GM18511 (cell line): Measurements from ENCODE around the gene GTF3C4.
"Not testable (repeated sequence)": the region's sequence is repeated elsewhere in the genome, so short reads cannot be mapped to it uniquely, and the experiment has no call there.

Experiments used
- ATAC-seq: cut with Tn5 transposase; IDR thresholded peaks from one replicate; pipeline ENCODE4 v1.9.1; 2021; ENCODE audit warnings: mild to moderate bottlenecking, moderate library complexity; ENCODE audit not compliant: unreplicated experiment

The GTF3C4 gene

GRCh38 chr9:132697230-132697629 is 27.0 kb downstream of the GTF3C4 start:
- ATAC-seq, result no peak

- no peak for ATAC-seq
Observed at GRCh38 chr9:132698989-132699388, 28.7 kb downstream of the GTF3C4 start.

DNA sequence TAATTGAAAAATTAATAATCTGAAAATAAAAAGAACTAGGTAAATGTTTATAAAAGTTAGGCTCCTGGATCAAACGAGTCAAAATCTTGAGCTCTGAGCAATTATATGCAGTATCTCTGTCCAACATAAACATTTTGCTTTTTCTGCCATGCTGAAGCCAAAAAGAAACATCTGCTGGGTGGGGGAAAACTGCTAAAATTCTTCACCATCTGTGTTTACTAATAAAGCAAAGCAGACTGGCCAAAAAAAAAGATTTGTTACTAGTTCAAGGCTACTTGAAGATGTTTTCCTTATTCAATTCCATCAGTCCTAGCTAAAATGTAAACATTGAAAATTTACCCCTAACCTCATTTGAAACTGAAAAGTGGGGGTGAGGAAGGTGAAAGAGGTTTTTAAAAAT is 29.7 kb downstream of the GTF3C4 start:
- no peak for ATAC-seq

DNA sequence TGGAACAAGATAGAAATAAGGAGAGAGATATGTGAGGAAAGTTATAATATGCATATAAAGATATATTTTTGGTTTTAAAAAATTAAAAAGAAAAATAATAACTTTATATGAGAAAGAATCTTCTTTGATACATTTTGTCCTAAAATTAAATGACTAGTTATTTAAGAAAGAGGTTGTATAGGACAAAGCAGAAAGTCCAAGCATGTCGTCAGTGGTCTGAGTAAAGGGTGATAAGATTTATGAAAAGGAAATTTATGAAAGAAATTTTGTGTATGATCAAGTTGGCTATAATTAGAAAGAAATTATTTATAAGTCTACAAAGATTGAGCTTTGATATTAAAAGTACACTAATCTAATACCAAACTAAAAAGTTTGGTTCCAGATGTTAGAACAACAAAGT is 32.0 kb downstream of the GTF3C4 start:
- ATAC-seq, result no peak

DNA sequence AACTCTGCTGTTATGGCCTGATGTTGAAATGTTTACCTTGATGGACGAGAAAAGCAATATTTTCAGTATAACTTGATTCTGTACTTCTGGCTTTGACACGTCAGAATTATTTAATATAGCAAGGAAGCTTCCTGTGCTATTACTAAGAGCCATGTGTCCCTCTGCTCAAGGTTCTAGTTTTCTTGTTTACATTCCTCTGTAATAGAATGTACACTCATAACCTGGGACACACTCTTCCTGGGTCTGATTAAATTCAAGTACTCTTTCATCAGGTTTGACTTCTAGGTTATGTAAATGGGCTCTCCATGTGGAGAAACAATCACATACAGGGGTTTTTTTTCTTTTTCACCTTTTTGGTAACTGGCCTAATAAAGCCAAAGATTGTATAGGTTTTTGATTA is 33.1 kb downstream of the GTF3C4 start:
- ATAC-seq, result no peak

DNA sequence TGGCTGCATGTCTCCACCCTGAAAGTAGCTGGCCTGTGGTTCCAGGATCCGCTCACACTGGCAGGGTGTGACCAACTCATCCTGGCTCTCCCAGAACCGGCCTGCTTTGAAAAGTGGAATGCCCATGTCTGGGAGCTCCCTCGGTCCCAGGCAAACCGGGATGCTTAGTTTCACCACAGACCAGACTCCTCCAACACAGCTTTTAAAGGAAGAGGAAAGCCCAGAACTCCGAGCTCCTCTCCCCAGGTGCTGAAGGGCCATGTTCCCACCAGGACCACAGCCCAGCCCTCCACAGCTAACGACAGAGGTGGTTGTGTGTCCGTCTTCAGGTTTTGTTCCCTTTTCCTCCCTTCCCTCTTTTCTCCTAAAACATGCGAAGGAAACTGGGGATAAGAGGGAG is 38.0 kb downstream of the GTF3C4 start:
- ATAC-seq, result no peak

DNA sequence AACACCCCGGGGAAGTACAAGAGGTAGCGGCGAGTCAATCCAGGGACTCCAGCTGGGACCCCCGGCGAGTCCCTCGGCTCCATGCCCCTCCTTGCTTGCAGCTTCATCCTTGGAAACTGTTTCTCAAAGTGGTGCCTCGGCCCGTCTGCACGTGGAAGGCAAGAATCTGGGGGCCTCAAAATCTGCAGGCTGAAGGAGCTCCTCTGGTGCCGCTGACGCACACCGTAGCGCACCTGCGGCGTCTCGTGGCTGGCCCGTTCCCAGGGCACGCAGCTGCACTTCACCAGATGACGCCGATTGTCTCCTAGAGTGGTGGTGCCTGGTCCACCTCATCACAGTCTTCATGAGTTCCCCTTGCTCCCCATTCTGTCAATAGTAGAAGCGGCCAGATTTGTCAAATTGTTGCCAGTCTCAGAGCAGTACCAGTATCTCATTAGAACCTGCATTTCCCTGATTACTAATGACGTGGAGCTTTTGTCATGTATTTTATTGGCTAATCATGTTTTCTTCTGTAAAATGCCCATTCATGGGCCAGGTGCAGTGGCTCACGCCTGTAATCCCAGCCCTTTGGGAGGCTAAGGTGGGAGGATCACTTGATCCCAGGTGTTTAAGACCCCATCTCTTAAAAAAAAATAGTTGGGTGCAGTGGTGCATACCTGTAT is 38.6 kb downstream of the GTF3C4 start:
- ATAC-seq, result no peak

- no peak for ATAC-seq
Observed at GRCh38 chr9:132710333-132710732, 40.1 kb downstream of the GTF3C4 start.

DNA sequence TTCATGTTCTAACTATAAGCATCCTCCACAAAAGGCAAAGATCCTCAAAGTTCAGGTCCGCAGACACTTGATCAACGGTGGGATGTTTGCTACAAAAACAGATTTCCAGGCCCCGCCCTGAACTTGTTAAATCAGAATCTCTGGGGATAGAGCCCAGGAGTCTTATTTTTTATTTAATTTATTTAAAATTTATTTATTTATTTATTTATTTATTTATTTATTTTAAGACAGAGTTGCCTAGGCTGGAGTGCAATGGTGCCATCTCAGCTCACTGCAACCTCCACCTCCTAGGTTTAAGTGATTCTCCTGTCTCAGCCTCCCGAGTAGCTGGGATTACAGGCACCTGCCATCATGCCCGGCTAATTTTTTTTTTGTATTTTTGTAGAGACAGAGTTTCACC is 40.9 kb downstream of the GTF3C4 start:
- ATAC-seq, result not testable (repeated sequence)

GRCh38 chr9:132711846-132712245 is 41.6 kb downstream of the GTF3C4 start:
- ATAC-seq, result no peak

DNA sequence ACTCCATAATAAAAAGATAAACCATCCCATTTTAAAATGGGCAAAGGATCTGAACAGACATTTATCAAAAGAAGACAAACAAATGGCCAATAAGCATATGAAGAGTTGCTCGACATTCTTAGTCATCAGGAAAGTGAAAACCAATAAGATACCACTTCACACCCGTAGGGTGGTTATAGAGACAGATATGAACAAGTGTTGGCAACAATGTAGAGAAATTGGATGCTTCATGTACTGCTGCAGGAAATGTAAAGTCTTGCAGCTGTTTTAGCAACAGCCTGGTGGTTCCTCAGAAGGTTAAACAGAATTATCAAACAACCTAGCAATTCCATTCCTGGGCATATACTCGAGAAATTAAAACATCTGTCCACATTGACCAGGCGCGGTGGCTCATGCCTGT is 42.5 kb downstream of the GTF3C4 start:
- ATAC-seq, result no peak

GRCh38 chr9:132716007-132716406 is 45.7 kb downstream of the GTF3C4 start:
- ATAC-seq, result no peak

DNA sequence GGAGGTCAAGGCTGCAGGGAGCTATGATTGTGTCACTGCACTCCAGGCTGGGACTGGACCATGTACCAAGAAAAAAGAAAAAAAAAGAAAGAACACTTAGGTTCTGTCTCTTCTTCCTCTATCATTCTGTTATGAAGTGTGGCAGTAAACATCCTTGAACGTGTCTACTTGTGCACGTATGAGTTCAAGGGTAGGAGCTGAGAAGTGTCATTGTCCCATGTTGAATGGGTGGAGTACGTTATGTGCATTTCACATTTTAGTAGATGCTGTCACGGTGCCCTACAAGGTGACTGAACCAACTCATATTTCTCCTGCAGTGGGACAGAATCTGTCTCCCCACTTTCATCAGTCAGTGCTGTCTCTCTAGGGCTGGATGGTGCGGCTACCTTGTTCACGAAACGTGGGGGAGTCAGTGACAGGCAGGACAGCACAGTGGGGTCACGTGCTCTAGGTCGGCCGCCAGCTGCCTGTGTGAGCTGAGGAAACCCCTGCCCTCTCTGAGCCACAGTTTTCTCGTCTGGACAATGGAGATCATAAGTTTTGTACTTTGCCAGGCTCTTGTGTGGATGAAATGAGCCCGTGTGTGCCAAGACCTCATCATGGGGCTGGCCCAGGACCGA is 47.2 kb downstream of the GTF3C4 start:
- ATAC-seq, result no peak

DNA sequence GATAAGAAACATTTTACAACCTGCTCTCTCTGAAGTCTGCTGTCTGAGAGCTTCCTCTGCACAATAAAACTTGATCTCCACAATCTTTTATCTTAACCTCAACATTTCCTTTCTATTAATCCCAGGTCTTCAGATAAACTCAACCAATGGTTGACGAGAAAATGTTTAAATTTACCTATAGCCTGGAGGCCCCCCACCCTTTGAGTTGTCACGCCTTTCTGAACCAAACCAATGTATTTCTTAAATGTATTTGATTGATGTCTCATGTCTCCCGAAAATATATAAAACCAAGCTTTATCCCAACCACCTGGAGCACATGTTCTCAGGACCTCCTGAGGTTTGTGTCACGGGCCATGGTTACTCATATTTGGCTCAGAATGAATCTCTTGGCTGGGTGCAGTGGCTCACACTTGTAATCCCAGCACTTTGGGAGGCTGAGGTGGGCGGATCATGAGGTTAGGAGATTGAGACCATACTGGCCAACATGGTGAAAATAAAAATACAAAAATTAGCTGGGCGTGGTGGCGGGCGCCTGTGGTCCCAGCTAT is 48.2 kb downstream of the GTF3C4 start:
- ATAC-seq, result not testable (repeated sequence)

- no peak for ATAC-seq
Observed at GRCh38 chr9:132721661-132722060, 51.4 kb downstream of the GTF3C4 start.

DNA sequence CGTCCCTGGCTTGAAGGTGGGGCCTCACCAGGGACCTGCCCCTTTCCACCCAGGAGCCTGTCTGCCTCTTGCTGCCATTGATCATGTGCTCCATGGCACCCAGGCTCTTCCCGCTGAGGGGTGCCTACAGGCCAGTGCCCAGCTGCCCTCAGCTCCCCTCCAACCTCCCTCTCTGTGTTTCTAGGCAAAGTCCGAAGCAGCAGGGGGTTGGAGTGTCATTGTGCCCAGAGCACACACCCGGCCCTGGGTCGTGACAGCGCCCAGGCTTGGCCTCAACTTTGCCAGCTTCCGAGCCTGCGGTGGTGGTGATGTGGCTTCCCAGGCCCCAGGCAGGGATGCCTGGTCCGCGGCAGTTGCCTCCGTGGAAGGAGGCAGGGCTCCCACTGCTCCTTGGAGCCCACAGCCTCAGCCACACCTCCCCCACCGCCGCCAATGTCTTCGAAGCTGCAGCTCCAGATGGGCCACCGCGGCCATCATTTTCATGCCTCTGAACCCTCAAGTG is 52.4 kb downstream of the GTF3C4 start:
- ATAC-seq, result no peak

- ATAC-seq, result no peak
Observed at GRCh38 chr9:132723809-132724208, 53.5 kb downstream of the GTF3C4 start.

- no peak for ATAC-seq
Observed at GRCh38 chr9:132725306-132725705, 55.0 kb downstream of the GTF3C4 start.

GRCh38 chr9:132726576-132727130 is 56.4 kb downstream of the GTF3C4 start:
- no peak for ATAC-seq

DNA sequence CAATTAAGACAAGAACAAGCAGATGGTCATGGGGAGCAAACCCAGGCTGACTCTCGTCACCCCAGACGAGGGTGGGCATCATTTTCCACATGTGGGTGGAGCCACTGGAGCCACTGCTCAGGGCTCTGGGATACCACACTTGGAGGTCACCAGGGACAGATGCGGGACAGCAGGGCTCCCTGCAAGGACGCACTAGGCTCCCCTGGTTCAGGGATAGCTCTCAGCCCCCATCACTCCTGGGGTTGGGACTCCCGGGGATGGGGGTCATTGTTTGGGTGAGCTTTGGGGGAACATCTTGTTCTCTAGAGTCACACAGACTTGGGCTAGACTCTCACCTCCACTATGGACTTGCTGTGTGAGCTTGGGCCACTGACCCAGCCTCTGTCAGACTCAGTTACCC is 57.8 kb downstream of the GTF3C4 start:
- no peak for ATAC-seq

DNA sequence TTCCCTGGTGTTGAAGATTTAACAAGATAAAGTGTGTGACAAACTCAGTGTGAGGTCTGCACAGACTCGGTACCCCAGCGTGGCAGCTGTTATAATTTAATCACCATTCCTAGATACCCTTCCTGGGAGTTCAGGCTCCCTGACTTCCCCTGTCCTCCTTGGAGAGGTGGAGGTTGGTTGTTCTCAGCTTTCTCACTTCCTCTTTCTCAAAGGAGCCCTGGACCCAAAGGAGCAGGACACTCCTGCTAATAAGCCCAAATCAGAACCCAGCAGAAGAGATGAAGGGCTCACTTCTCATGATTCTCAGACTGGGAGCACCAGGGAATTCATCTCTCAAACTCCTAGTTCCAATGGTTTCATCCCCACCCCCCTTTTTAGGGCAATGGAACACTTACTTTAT is 58.2 kb downstream of the GTF3C4 start:
- no peak for ATAC-seq

GRCh38 chr9:132729235-132729890 is 59.1 kb downstream of the GTF3C4 start:
- no peak for ATAC-seq
